ENCODE results near the gene CFDP1.

CFDP1 gene

DNA sequence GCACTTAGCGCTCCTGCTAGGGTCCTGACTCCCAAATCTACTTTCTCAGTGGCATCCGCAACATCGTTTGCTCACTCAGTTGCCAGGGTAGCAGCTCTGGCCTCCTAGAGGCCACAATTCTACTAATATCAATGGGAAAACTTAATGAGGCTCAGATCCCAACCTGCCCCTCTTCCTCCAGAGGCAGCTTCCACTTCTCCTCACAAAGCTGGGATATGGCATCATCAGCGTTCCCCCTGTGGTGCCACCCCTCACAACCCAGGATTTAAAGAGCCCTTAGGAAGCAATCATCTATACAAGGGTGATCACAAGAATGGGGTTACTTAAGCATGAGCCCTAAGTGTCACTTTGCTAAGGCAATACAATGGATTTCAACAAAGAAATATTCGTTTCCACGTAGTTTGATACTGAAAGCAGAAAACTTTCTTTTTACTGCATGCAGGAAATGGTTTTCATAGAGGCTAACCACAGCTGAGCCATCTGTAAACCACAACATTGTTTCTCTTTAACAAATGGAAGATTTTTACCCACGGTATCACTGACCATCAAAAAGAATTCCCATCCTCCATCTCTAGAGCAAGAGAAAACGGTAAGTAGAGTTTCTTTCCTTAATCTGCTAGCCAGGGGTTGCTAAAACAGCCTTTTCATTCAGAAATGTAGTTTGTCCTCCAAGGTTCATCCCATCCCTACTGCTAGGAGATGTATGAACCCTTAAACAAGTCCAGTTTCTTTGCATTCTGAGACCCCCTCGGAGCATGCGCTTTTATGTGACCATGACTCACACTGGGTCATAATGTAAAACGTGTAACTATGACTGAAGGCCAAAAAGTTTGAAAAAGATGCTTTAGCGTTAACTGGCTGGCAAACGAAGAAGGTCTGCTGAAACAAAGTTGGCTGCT is 113.5 kb downstream of the CFDP1 start:
- WGBS (ENCODE audit: insufficient coverage): 67% methylated on average over 13 of the region's 13 CpGs
- Histone ChIP-seq H3K9me3 (ENCODE audit: control extremely low read depth in 1 of 5, control insufficient read depth in 4 of 5, insufficient read depth in 2 of 5, low read depth in 1 of 5, low read length in 4 of 5) (no peaks in the 10 kb centered on the region), H3K4me3 (ENCODE audit: control insufficient read depth in 1 of 7, extremely low read depth in 1 of 7, insufficient read depth in 4 of 7, low read depth in 2 of 7, low read length in 6 of 7) (peak overlapping the region in 1 of 7 experiments; percentile 42), H3K36me3 (ENCODE audit: control insufficient read depth in 4 of 4, insufficient read depth in 4 of 4, low read length in 3 of 4) (peaks cover 0 to 16% (median 4%) of the 10 kb centered on the region in 4 experiments), H3K27me3 (replicated peaks in 2 of 5; ENCODE audit: control insufficient read depth in 4 of 5, insufficient read depth in 5 of 5, low read length in 4 of 5) (peaks cover 0 to 87% (median 33%) of the 10 kb centered on the region in 5 experiments), H3K4me1 (ENCODE audit: control extremely low read depth in 1 of 4, control insufficient read depth in 4 of 4, insufficient read depth in 4 of 4, low read length in 3 of 4) (peaks cover 6 to 14% (median 10%) of the 10 kb centered on the region in 4 experiments), H3K27ac (ENCODE audit: insufficient read depth in 1 of 2, low read depth in 1 of 2, low read length in 2 of 2, poor library complexity in 1 of 2, severe bottlenecking in 2 of 2) (no peak overlapping the region)
- ChIA-PET POLR2A (no interaction called here), CTCF (interaction anchor here (1.1 to 1.6 kb wide), 3 partner anchors 9 to 13 kb away, joined by 3 to 5 read pairs (median 4); no protein-coding TSS in a partner anchor)
- DNase-seq: peak; percentile 22 to 65 (median 53)

- H3K27me3 ChIP-seq (replicated peaks in 2 of 5; ENCODE audit: control insufficient read depth in 4 of 5, insufficient read depth in 5 of 5, low read length in 4 of 5): peaks cover 0 to 83% (median 28%) of the 10 kb centered on the region in 5 experiments
- H3K4me3 ChIP-seq (ENCODE audit: control insufficient read depth in 1 of 7, extremely low read depth in 1 of 7, insufficient read depth in 4 of 7, low read depth in 2 of 7, low read length in 6 of 7): no peak overlapping the region
- H3K9me3 ChIP-seq (ENCODE audit: control extremely low read depth in 1 of 5, control insufficient read depth in 4 of 5, insufficient read depth in 2 of 5, low read depth in 1 of 5, low read length in 4 of 5): no peaks in the 10 kb centered on the region
- peaks cover 0 to 16% (median 4%) of the 10 kb centered on the region in 4 experiments for H3K36me3 ChIP-seq (ENCODE audit: control insufficient read depth in 4 of 4, insufficient read depth in 4 of 4, low read length in 3 of 4)
- ChIA-PET POLR2A (no interaction called here), CTCF (interaction anchor here (1.2 kb wide), 1 partner anchor 12 kb away, joined by 3 read pairs; no protein-coding TSS in a partner anchor)
- no peak overlapping the region for H3K27ac ChIP-seq (ENCODE audit: insufficient read depth in 1 of 2, low read depth in 1 of 2, low read length in 2 of 2, poor library complexity in 1 of 2, severe bottlenecking in 2 of 2)
- DNase-seq: no peak
- H3K4me1 ChIP-seq (ENCODE audit: control extremely low read depth in 1 of 4, control insufficient read depth in 4 of 4, insufficient read depth in 4 of 4, low read length in 3 of 4): peaks cover 6 to 14% (median 10%) of the 10 kb centered on the region in 4 experiments
- 100% methylated on average over 2 of the region's 3 CpGs for WGBS (ENCODE audit: insufficient coverage)
Observed at GRCh38 chr16:75318737-75319136, 114.6 kb downstream of the CFDP1 start.

- Histone ChIP-seq H3K9me3 (ENCODE audit: control extremely low read depth in 1 of 5, control insufficient read depth in 4 of 5, insufficient read depth in 2 of 5, low read depth in 1 of 5, low read length in 4 of 5) (no peaks in the 10 kb centered on the region), H3K4me1 (ENCODE audit: control extremely low read depth in 1 of 4, control insufficient read depth in 4 of 4, insufficient read depth in 4 of 4, low read length in 3 of 4) (peaks cover 6 to 14% (median 10%) of the 10 kb centered on the region in 4 experiments), H3K36me3 (ENCODE audit: control insufficient read depth in 4 of 4, insufficient read depth in 4 of 4, low read length in 3 of 4) (peaks cover 0 to 27% (median 7%) of the 10 kb centered on the region in 4 experiments), H3K27me3 (replicated peaks in 2 of 5; ENCODE audit: control insufficient read depth in 4 of 5, insufficient read depth in 5 of 5, low read length in 4 of 5) (peaks cover 0 to 82% (median 31%) of the 10 kb centered on the region in 5 experiments), H3K27ac (ENCODE audit: insufficient read depth in 1 of 2, low read depth in 1 of 2, low read length in 2 of 2, poor library complexity in 1 of 2, severe bottlenecking in 2 of 2) (no peak overlapping the region), H3K4me3 (ENCODE audit: control insufficient read depth in 1 of 7, extremely low read depth in 1 of 7, insufficient read depth in 4 of 7, low read depth in 2 of 7, low read length in 6 of 7) (no peak overlapping the region)
- ChIA-PET POLR2A (no interaction called here), CTCF (no interaction called here)
- no peak for DNase-seq
- WGBS (ENCODE audit: insufficient coverage): 83% methylated on average over 1 of the region's 4 CpGs
Observed at GRCh38 chr16:75317532-75317931, 115.8 kb downstream of the CFDP1 start.

DNA sequence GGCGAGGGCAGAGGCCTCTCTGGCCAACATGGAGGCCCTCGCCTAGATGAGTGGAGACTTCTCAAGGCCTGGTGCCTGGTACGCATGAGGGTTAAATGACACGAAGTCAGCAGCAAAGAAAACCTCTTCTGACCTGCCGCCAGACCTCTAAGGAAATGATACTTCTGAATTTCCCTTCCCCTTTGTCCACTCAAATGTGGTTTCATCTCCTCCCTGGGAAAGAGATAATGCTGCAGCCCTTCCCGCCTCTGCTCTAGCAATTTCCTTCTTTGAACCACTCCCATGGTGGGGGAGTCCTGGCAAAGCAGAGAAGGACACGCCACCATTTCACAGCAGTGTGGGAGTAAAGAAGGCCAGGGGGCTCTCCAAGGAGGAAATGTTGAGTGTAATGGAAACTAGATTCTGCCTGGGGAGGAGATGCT is 116.2 kb downstream of the CFDP1 start:
- no peak for DNase-seq
- Histone ChIP-seq H3K27ac (ENCODE audit: insufficient read depth in 1 of 2, low read depth in 1 of 2, low read length in 2 of 2, poor library complexity in 1 of 2, severe bottlenecking in 2 of 2) (no peak overlapping the region), H3K4me3 (ENCODE audit: control insufficient read depth in 1 of 7, extremely low read depth in 1 of 7, insufficient read depth in 4 of 7, low read depth in 2 of 7, low read length in 6 of 7) (no peak overlapping the region), H3K4me1 (ENCODE audit: control extremely low read depth in 1 of 4, control insufficient read depth in 4 of 4, insufficient read depth in 4 of 4, low read length in 3 of 4) (peaks cover 6 to 14% (median 10%) of the 10 kb centered on the region in 4 experiments), H3K9me3 (ENCODE audit: control extremely low read depth in 1 of 5, control insufficient read depth in 4 of 5, insufficient read depth in 2 of 5, low read depth in 1 of 5, low read length in 4 of 5) (no peaks in the 10 kb centered on the region), H3K27me3 (replicated peaks in 2 of 5; ENCODE audit: control insufficient read depth in 4 of 5, insufficient read depth in 5 of 5, low read length in 4 of 5) (peaks cover 0 to 80% (median 31%) of the 10 kb centered on the region in 5 experiments), H3K36me3 (ENCODE audit: control insufficient read depth in 4 of 4, insufficient read depth in 4 of 4, low read length in 3 of 4) (peaks cover 0 to 27% (median 7%) of the 10 kb centered on the region in 4 experiments)
- ChIA-PET CTCF (no interaction called here), POLR2A (no interaction called here)
- WGBS (ENCODE audit: insufficient coverage): 83% methylated on average over 4 of the region's 7 CpGs

DNA sequence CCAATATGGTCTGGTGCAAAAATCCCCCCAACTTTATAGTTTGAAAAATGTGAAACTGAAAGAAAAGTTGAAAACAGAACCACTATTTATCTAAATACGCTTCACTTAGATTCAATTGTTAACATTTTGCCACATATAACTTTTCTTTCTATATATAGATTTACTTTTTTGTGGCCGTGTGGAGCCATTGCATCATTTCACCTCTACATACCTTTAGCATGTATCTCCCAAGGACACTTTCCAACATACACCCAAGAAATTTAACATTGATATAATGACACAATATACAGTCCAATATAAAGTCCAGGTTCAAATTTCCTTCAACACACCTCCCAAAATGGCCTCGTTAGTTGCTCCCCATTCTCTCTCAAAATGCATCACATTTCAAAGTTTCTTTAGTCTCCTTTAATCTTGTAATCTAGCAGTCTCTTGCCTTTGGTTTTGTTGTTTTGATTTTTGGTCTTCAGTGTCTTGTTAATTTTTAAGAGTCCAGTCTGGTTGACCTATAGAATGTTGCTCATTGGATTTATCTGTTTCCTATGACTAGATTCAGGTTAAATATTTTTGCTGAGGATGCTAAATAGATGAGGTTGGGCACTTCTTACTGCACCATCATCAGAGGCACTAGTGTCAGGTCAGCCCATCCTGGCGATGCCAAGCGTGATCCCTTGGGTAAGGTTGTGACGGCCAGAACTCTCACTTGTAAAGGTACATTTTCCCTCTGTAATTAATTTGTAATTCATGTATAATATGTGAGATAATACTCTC is 117.6 kb downstream of the CFDP1 start:
- Histone ChIP-seq H3K36me3 (ENCODE audit: control insufficient read depth in 4 of 4, insufficient read depth in 4 of 4, low read length in 3 of 4) (peaks cover 0 to 27% (median 8%) of the 10 kb centered on the region in 4 experiments), H3K4me3 (ENCODE audit: control insufficient read depth in 1 of 7, extremely low read depth in 1 of 7, insufficient read depth in 4 of 7, low read depth in 2 of 7, low read length in 6 of 7) (no peak overlapping the region), H3K4me1 (ENCODE audit: control extremely low read depth in 1 of 4, control insufficient read depth in 4 of 4, insufficient read depth in 4 of 4, low read length in 3 of 4) (peaks cover 6 to 14% (median 10%) of the 10 kb centered on the region in 4 experiments), H3K27me3 (replicated peaks in 2 of 5; ENCODE audit: control insufficient read depth in 4 of 5, insufficient read depth in 5 of 5, low read length in 4 of 5) (peaks cover 0 to 78% (median 23%) of the 10 kb centered on the region in 5 experiments), H3K27ac (ENCODE audit: insufficient read depth in 1 of 2, low read depth in 1 of 2, low read length in 2 of 2, poor library complexity in 1 of 2, severe bottlenecking in 2 of 2) (no peak overlapping the region), H3K9me3 (ENCODE audit: control extremely low read depth in 1 of 5, control insufficient read depth in 4 of 5, insufficient read depth in 2 of 5, low read depth in 1 of 5, low read length in 4 of 5) (no peaks in the 10 kb centered on the region)
- ChIA-PET CTCF (no interaction called here), POLR2A (interaction anchor here (0.6 kb wide), 1 partner anchor 35 kb away, joined by 5 read pairs; no protein-coding TSS in a partner anchor)
- 100% methylated on average over 1 of the region's 6 CpGs for WGBS (ENCODE audit: insufficient coverage)
- DNase-seq: no peak

GRCh38 chr16:75312875-75313274 is 120.4 kb downstream of the CFDP1 start:
- no peak overlapping the region for H3K27ac ChIP-seq (ENCODE audit: insufficient read depth in 1 of 2, low read depth in 1 of 2, low read length in 2 of 2, poor library complexity in 1 of 2, severe bottlenecking in 2 of 2)
- H3K4me1 ChIP-seq (ENCODE audit: control extremely low read depth in 1 of 4, control insufficient read depth in 4 of 4, insufficient read depth in 4 of 4, low read length in 3 of 4): no peaks in the 10 kb centered on the region
- no peaks in the 10 kb centered on the region for H3K9me3 ChIP-seq (ENCODE audit: control extremely low read depth in 1 of 5, control insufficient read depth in 4 of 5, insufficient read depth in 2 of 5, low read depth in 1 of 5, low read length in 4 of 5)
- CTCF ChIA-PET: interaction anchor here (0.8 to 1.1 kb wide), 2 partner anchors 28 to 79 kb away, joined by 3 to 5 read pairs; no protein-coding TSS in a partner anchor
- POLR2A ChIA-PET: no interaction called here
- H3K36me3 ChIP-seq (ENCODE audit: control insufficient read depth in 4 of 4, insufficient read depth in 4 of 4, low read length in 3 of 4): peaks cover 0 to 26% (median 9%) of the 10 kb centered on the region in 4 experiments
- 100% methylated on average over 4 of the region's 4 CpGs for WGBS (ENCODE audit: insufficient coverage)
- DNase-seq: no peak
- no peak overlapping the region for H3K4me3 ChIP-seq (ENCODE audit: control insufficient read depth in 1 of 7, extremely low read depth in 1 of 7, insufficient read depth in 4 of 7, low read depth in 2 of 7, low read length in 6 of 7)
- peaks cover 0 to 72% (median 19%) of the 10 kb centered on the region in 5 experiments for H3K27me3 ChIP-seq (replicated peaks in 2 of 5; ENCODE audit: control insufficient read depth in 4 of 5, insufficient read depth in 5 of 5, low read length in 4 of 5)

Measured in common myeloid progenitor, CD34-positive (primary cell).